Endothelial cell of umbilical vein (primary cell): ENCODE data around the gene KIAA2012.

ENCODE experiments used
- CTCF ChIP-seq, 2 donors: IDR thresholded peaks; 1 replicate in 1 of 2; 2 replicates in 1 of 2; pipeline ENCODE4 v1.5.1; 2011; ENCODE audit warnings: low read length in 2 of 2, mild to moderate bottlenecking in 2 of 2, moderate library complexity in 2 of 2, control low read depth in 1 of 2, inconsistent platforms in 1 of 2, low read depth in 1 of 2; ENCODE audit not compliant: insufficient read depth in 1 of 2; ENCODE audit errors: extremely low read depth in 1 of 2
- EZH2 ChIP-seq: IDR thresholded peaks from 2 replicates; pipeline ENCODE4 v1.6.1; 2012; ENCODE audit warnings: borderline replicate concordance, low read depth, mild to moderate bottlenecking, moderate library complexity, low read length, inconsistent platforms; ENCODE audit not compliant: severe bottlenecking
- GATA2 ChIP-seq: IDR thresholded peaks from 2 replicates; pipeline ENCODE4 v1.7.0; 2011; ENCODE audit warnings: low read depth, mild to moderate bottlenecking, moderate library complexity, mixed read lengths, low read length; ENCODE audit not compliant: insufficient read length, insufficient read depth
- POLR2A ChIP-seq: IDR thresholded peaks from 2 replicates; pipeline ENCODE4 v1.6.1; 2012; ENCODE audit warnings: low read depth, mild to moderate bottlenecking, control low read depth, low read length
- POLR2AphosphoS5 ChIP-seq: IDR thresholded peaks from 2 replicates; pipeline ENCODE4 v1.6.1; 2012; ENCODE audit warnings: low read depth, mild to moderate bottlenecking, control low read depth, low read length, moderate library complexity; ENCODE audit not compliant: insufficient read depth
- TF ChIP-seq, protein P1 (sequence below): IDR thresholded peaks from 2 replicates; pipeline ENCODE4 v1.6.1; 2011; ENCODE audit not compliant: insufficient read depth, insufficient read length

DNA sequence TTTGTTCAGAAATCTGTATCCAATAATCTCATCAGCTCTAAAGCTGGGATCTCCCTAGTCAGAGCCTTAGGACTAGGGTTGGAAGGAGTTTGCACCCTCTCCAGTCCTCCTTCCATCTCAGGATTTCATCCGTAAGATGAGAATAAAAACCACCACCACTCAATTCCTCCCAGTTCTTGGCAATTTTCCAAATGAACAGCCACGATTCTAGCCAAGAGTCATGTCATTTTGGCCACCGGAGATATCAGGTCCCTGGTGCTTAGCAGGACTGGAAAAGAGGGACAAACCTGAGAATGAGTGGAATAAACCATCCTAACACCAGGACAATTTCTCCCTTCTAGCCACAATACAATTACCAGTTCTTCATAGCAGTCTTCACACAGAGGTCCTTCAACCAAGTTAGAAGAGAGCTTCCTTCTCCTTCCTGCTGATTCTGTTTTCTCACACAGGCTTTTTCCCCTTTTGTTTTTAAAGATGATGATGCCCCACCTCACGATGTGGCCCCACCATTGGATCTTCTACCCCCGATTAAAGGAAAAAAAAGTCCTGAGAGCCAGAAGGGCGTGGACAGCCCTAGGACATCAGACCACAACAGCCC lies 36.2 kb downstream of the KIAA2012 start:
- TF ChIP-seq CTCF (IDR thresholded peaks at IDR 0.05; ENCODE audit: extremely low read depth in 1 of 2, insufficient read depth in 1 of 2, low read depth in 1 of 2, low read length in 2 of 2), result no peak
- TF ChIP-seq, protein P1, sequence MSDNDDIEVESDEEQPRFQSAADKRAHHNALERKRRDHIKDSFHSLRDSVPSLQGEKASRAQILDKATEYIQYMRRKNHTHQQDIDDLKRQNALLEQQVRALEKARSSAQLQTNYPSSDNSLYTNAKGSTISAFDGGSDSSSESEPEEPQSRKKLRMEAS, result no peak
- no peak for TF ChIP-seq POLR2A
- TF ChIP-seq EZH2, result no peak
- no peak for TF ChIP-seq POLR2AphosphoS5
- TF ChIP-seq GATA2, result no peak
